Peyer's patch (tissue), 4 donors: ENCODE results near the gene CCNL2. TPM values are rescaled to one million over a fixed set of nuclear protein-coding genes. Genes with fewer than 3 reads are reported as not detected.

Experiments
- DNase-seq, 3 donors: peaks; one replicate each; pipeline ENCODE4 v3.0.0-alpha.2; 2017 to 2019
- H3K27ac ChIP-seq, 4 donors: fragments of 200-600 bp; sonication (generic); one replicate each; pipeline ENCODE4 v1.5.1; 2016 to 2019
- H3K27me3 ChIP-seq, 2 donors: fragments of 200-600 bp; sonication (generic); one replicate each; pipeline ENCODE4 v1.5.1; 2019
- H3K36me3 ChIP-seq, 3 donors: fragments of 200-600 bp; sonication (generic); one replicate each; pipeline ENCODE4 v1.5.1; 2016 to 2019
- H3K4me1 ChIP-seq, 4 donors: fragments of 200-600 bp; sonication (generic); one replicate each; pipeline ENCODE4 v1.5.1; 2016 to 2019
- H3K4me3 ChIP-seq, 4 donors: fragments of 200-600 bp; sonication (generic); 1 replicate in 3 of 4; 2 replicates in 1 of 4; pipeline ENCODE4 v1.5.1; 2016 to 2019; ENCODE audit warnings: mild to moderate bottlenecking in 1 of 4
- H3K9me3 ChIP-seq, 4 donors: fragments of 200-600 bp; sonication (generic); one replicate each; pipeline ENCODE4 v1.5.1; 2016 to 2019; ENCODE audit warnings: mild to moderate bottlenecking in 1 of 4
- POLR2A ChIP-seq, 2 donors: fragments of 450-650 bp; IDR thresholded peaks; one replicate each; pipeline ENCODE4 v1.5.1; 2017; ENCODE audit warnings: antibody characterized with exemption in 2 of 2, mild to moderate bottlenecking in 2 of 2, moderate library complexity in 2 of 2
- total RNA-seq, 4 donors: library from RNA; depleted of rRNA; stranded (reverse); fragments of >200 nt; gene quantifications; one replicate each; pipeline ENCODE4 v1.1.0, GENCODE V29; 2016
- TF ChIP-seq, protein P1 (sequence below), 6 experiments: fragments of 450-650 bp in 4 of 6; fragments of 200-600 bp in 2 of 6; sonication (generic) in 1 of 6; IDR thresholded peaks; one replicate each; pipeline ENCODE4 v1.5.1; 2017 to 2019; ENCODE audit warnings: antibody characterized with exemption in 6 of 6, mild to moderate bottlenecking in 3 of 6, moderate library complexity in 1 of 6

Gene CCNL2
- total RNA-seq, 4 donors from 2014 or later, result 216 to 1,008 (median 423) TPM

DNA sequence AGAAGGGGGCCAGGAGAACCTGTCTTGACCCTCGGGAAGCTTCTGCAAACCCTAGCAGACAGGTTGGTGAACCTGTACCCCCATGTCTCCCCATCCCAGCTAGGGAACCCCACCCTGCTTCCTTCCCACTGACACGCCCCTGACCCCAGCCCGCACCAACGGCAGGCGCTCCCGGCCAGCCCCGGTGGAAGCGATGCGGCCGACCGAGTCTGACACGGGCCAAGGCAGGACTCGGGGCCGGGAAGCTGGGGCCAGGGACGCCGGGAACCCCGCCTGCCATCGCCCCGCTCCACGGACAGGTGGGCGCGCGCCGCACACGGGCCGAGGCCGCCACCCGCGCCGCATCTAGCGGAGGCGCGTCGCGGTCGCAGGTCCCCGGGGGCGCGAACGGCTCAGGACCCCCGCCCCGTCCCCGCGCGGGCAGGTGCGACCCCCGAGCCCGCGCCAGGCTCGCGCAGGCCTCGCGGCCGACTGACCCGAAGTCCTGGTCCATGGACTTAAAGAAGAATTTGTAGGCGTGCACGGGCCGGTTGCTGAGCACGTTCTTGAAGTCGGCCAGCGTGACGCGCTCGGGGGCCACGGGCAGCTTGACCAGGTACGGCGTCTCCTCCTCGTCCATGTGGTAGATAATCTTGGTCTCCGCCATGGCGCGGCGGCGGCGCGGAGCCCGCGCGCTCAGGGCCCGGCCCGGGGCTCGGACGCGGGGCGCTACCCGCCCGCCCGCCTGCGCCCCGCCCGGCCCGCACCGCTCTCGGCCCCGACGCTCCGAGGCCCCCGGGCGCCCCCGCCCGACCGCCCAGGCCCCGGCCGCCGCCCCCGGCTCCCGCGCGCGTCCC is 50.5 kb downstream of the CCNL2 start:
- Histone ChIP-seq H3K27ac (peak overlapping the region; percentile 54 to 92 (median 72)), H3K27me3 (no peaks in the 10 kb centered on the region), H3K36me3 (no peaks in the 10 kb centered on the region), H3K4me3 (peak overlapping the region; percentile 58 to 93 (median 90)), H3K9me3 (no peaks in the 10 kb centered on the region), H3K4me1 (peaks cover 4 to 70% (median 17%) of the 10 kb centered on the region in 4 donors)
- TF ChIP-seq POLR2A (IDR thresholded peaks at IDR 0.05), result no peak
- TF ChIP-seq, protein P1, sequence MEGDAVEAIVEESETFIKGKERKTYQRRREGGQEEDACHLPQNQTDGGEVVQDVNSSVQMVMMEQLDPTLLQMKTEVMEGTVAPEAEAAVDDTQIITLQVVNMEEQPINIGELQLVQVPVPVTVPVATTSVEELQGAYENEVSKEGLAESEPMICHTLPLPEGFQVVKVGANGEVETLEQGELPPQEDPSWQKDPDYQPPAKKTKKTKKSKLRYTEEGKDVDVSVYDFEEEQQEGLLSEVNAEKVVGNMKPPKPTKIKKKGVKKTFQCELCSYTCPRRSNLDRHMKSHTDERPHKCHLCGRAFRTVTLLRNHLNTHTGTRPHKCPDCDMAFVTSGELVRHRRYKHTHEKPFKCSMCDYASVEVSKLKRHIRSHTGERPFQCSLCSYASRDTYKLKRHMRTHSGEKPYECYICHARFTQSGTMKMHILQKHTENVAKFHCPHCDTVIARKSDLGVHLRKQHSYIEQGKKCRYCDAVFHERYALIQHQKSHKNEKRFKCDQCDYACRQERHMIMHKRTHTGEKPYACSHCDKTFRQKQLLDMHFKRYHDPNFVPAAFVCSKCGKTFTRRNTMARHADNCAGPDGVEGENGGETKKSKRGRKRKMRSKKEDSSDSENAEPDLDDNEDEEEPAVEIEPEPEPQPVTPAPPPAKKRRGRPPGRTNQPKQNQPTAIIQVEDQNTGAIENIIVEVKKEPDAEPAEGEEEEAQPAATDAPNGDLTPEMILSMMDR (IDR thresholded peaks at IDR 0.05), result no peak
- DNase-seq, result no peak

DNA sequence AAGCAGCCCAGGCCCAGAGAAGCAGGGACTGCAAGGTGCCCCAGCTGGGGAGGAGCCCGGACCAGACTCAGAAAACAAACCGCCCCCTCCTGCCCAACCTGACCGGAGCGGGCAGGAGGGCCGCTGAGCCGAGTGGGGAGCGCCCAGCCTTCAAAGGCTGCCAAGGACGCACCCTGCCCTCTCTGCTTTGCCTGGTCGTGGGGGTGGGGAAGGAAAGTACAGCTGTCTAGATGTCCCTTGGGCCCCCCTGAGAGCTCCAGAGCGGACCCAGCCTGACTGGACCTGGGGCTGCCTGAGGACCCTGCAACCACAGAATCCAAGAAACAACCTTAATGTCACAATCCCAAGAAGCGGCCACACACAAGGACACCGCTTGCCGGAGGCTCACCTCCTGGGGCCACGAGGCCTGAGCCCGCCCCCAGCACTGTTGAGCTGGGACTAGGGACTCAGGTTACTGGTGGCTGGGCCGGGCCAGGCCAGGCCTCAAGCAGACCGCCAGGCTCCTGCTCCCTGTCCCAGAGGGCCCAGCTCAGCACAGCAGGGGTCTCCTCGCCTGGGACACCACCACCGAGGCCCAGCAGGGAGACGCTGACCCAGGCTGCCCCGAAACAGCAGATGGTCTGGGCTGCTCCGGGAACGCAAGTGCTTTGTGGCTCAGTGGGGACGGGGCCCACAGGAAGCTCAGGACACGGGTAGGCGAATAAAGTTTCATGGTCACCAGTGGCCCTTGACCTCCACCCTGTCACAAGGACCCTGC is 51.3 kb downstream of the CCNL2 start:
- H3K9me3 ChIP-seq, result no peaks in the 10 kb centered on the region
- peak overlapping the region; percentile 54 to 92 (median 72) for H3K27ac ChIP-seq
- peak overlapping the region; percentile 58 to 93 (median 90) for H3K4me3 ChIP-seq
- no peaks in the 10 kb centered on the region for H3K36me3 ChIP-seq
- peaks cover under 1 to 62% (median 13%) of the 10 kb centered on the region in 4 donors for H3K4me1 ChIP-seq
- TF ChIP-seq POLR2A (IDR thresholded peaks at IDR 0.05), result no peak
- TF ChIP-seq, protein P1 (IDR thresholded peaks at IDR 0.05), result no peak
- DNase-seq, result peak in 2 of 3 donors; percentile 72 to 81
- H3K27me3 ChIP-seq, result no peaks in the 10 kb centered on the region

DNA sequence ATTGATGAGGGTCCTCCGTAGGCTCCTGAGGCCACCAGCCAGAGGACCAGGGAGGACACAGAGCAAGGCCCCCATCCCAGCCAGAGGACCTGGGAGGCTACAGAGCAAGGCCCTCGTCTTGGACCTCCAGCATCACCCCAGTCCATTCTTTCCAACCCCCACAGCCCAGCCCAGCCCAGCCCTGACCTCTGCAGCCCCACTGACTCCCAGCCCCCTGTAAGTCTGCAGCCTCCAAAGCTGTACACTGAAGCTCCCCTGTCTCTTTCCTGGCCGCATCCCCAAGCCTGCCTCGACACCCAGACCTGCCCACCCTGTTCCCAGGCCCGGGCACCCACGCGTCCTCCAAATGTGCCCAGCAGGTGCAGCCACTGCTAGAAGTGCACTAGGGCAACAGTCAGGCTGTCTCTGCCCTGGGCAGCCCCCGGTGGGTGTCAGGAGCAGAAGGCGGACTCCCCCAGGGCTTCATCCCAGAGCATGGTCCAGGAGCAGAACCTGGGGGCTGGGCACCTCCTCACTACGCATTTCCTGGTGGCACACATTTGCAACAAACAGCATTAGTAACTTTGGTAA is 52.0 kb downstream of the CCNL2 start:
- peak overlapping the region in 2 of 4 donors; percentile 81 to 92 for H3K27ac ChIP-seq
- H3K27me3 ChIP-seq, result no peaks in the 10 kb centered on the region
- H3K36me3 ChIP-seq, result peaks cover 0 to under 1% (median 0%) of the 10 kb centered on the region in 3 donors
- no peaks in the 10 kb centered on the region for H3K9me3 ChIP-seq
- no peak for DNase-seq
- H3K4me3 ChIP-seq, result peak overlapping the region in 2 of 4 donors; percentile 88 to 93
- TF ChIP-seq, protein P1 (IDR thresholded peaks at IDR 0.05), result no peak
- TF ChIP-seq POLR2A (IDR thresholded peaks at IDR 0.05), result no peak
- H3K4me1 ChIP-seq, result peaks cover 0 to 55% (median 13%) of the 10 kb centered on the region in 4 donors

DNA sequence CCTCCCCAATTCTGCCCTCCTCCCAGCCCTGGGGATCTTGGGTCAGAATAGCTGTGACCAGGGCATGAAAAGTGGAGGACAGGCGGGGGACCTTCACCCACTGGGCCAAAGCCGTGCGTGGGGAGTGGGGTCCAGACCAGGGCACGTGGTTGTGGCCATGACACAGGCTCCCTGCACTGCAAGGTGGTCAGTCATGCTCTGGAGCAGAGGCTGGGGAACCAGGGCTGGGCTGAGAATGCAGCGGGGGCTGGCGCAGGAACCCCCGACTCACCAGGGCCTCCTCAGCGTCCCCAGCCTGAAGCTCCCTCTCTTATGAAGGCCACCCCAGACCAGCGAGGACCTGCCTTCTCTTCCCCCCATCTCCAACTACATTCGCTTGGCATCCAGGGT is 52.6 kb downstream of the CCNL2 start:
- TF ChIP-seq, protein P1 (IDR thresholded peaks at IDR 0.05), result no peak
- no peak for TF ChIP-seq POLR2A (IDR thresholded peaks at IDR 0.05)
- H3K27ac ChIP-seq, result peak overlapping the region in 1 of 4 donors; percentile 92
- no peaks in the 10 kb centered on the region for H3K9me3 ChIP-seq
- H3K4me3 ChIP-seq, result no peak overlapping the region
- H3K27me3 ChIP-seq, result no peaks in the 10 kb centered on the region
- DNase-seq, result no peak
- peaks cover 0 to 51% (median 13%) of the 10 kb centered on the region in 4 donors for H3K4me1 ChIP-seq
- peaks cover 0 to 7% (median 0%) of the 10 kb centered on the region in 3 donors for H3K36me3 ChIP-seq

DNA sequence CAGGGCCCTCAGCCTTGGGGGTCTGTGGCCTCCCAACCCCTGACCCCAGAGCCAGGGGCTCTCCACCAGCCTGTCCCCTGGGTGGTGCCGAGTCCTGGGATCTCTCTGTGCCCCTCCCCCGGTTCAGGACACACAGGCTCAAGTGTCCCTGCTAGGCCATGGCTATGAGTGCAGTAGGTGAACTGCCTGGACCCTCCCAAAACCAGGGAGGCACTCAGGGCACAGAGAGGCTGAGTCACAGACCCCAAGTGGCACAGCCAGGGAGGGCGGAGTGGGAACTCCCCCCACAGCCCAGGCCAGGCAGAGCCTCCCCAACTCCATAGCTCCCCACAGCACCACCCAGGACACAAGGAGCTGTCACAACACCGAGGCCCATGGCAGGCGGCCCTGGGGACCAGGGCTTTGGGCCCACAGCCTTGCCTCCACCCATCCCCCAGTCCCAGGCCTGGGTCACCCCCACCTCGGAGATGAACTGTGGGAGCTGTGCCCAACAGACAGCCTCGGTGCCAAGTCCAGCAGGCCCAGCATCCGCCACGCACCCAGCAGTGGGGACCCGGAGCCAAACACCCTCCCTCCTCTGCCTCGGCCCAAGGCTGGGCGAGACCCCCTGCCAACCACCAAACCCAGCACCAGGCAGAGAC is 53.2 kb downstream of the CCNL2 start:
- peak overlapping the region in 2 of 4 donors; percentile 5 to 31 for H3K4me3 ChIP-seq
- peak overlapping the region in 1 of 4 donors; percentile 60 for H3K27ac ChIP-seq
- H3K36me3 ChIP-seq, result peaks cover 0 to 11% (median 0%) of the 10 kb centered on the region in 3 donors
- TF ChIP-seq POLR2A (IDR thresholded peaks at IDR 0.05), result no peak
- TF ChIP-seq, protein P1 (IDR thresholded peaks at IDR 0.05), result no peak
- no peak for DNase-seq
- no peaks in the 10 kb centered on the region for H3K9me3 ChIP-seq
- peaks cover 0 to 48% (median 13%) of the 10 kb centered on the region in 4 donors for H3K4me1 ChIP-seq
- no peaks in the 10 kb centered on the region for H3K27me3 ChIP-seq
